OCI-LY3 (cell line): ENCODE results near the gene DTNA.

Experiments used
- EZH2phosphoT487 ChIP-seq: fragments of 200-600 bp; shearing (Covaris generic); IDR thresholded peaks from 2 replicates; pipeline ENCODE4 v1.6.1; 2018; ENCODE audit warnings: antibody characterized with exemption, mixed run types, low read depth
- TF ChIP-seq, protein P1 (sequence below): fragments of 200-600, 300-600 bp; sonication (generic); IDR thresholded peaks from 2 replicates; pipeline ENCODE4 v1.5.1; 2014; ENCODE audit warnings: antibody characterized with exemption, low read length, low read depth

DNA sequence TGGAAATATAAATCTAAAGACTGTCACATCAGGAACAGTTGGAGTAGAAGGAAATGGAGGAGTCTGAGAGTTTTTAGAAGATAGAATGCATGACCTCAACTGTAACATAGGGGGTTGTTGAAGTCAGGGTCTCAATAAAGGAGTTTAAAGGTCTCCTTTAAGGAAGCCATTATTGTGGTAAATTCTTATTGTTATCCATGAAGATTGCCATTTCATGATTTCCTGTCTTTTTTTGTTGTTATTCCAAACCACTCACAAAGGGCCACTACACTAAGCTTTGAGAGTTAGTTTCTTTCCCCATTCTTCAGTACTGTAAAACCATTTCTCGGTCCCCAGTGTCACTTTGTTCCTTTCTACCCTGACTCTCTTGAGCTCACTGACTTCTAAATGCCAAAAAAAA is 134.0 kb downstream of the DTNA start:
- TF ChIP-seq, protein P1, sequence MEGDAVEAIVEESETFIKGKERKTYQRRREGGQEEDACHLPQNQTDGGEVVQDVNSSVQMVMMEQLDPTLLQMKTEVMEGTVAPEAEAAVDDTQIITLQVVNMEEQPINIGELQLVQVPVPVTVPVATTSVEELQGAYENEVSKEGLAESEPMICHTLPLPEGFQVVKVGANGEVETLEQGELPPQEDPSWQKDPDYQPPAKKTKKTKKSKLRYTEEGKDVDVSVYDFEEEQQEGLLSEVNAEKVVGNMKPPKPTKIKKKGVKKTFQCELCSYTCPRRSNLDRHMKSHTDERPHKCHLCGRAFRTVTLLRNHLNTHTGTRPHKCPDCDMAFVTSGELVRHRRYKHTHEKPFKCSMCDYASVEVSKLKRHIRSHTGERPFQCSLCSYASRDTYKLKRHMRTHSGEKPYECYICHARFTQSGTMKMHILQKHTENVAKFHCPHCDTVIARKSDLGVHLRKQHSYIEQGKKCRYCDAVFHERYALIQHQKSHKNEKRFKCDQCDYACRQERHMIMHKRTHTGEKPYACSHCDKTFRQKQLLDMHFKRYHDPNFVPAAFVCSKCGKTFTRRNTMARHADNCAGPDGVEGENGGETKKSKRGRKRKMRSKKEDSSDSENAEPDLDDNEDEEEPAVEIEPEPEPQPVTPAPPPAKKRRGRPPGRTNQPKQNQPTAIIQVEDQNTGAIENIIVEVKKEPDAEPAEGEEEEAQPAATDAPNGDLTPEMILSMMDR, result no peak
- no peak for TF ChIP-seq EZH2phosphoT487
